ENCODE data around the gene PFKFB4.

DNA sequence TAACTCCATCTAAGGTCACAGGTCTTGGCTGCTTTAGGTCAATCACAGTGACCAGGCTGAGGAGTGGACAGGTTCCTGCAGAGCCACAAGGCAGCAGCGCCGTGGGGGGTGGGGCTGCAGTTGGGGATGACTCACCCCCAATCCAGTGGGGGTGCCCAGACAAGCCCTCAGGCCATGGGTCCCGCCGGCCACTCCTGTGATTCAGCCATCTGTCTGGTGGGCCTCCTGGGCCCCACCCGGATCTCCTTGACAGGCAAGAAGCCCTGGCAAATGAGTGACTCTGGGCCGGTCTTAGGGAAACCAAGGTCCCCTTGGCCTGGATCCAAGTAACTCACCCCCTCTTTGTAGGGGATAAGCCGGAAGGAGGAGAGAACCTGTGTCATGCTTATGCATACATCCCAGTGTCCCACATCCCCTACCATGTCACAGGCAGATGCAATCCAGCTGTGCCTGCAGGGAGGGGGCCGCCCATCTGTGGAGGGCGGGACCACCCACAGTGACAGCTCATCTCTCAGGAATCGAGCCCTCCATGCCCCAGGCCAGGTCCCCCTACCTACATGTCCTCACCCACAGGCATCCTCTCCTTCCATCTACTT lies 39.0 kb upstream of the PFKFB4 start:
- TF ChIP-seq POLR2AphosphoS5 (IDR thresholded peaks at IDR 0.05; ENCODE audit: low read depth), result no peak
- TF ChIP-seq, protein P1, sequence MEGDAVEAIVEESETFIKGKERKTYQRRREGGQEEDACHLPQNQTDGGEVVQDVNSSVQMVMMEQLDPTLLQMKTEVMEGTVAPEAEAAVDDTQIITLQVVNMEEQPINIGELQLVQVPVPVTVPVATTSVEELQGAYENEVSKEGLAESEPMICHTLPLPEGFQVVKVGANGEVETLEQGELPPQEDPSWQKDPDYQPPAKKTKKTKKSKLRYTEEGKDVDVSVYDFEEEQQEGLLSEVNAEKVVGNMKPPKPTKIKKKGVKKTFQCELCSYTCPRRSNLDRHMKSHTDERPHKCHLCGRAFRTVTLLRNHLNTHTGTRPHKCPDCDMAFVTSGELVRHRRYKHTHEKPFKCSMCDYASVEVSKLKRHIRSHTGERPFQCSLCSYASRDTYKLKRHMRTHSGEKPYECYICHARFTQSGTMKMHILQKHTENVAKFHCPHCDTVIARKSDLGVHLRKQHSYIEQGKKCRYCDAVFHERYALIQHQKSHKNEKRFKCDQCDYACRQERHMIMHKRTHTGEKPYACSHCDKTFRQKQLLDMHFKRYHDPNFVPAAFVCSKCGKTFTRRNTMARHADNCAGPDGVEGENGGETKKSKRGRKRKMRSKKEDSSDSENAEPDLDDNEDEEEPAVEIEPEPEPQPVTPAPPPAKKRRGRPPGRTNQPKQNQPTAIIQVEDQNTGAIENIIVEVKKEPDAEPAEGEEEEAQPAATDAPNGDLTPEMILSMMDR (IDR thresholded peaks at IDR 0.05; ENCODE audit: insufficient read depth, low read length), result no peak
- TF ChIP-seq, protein P2, sequence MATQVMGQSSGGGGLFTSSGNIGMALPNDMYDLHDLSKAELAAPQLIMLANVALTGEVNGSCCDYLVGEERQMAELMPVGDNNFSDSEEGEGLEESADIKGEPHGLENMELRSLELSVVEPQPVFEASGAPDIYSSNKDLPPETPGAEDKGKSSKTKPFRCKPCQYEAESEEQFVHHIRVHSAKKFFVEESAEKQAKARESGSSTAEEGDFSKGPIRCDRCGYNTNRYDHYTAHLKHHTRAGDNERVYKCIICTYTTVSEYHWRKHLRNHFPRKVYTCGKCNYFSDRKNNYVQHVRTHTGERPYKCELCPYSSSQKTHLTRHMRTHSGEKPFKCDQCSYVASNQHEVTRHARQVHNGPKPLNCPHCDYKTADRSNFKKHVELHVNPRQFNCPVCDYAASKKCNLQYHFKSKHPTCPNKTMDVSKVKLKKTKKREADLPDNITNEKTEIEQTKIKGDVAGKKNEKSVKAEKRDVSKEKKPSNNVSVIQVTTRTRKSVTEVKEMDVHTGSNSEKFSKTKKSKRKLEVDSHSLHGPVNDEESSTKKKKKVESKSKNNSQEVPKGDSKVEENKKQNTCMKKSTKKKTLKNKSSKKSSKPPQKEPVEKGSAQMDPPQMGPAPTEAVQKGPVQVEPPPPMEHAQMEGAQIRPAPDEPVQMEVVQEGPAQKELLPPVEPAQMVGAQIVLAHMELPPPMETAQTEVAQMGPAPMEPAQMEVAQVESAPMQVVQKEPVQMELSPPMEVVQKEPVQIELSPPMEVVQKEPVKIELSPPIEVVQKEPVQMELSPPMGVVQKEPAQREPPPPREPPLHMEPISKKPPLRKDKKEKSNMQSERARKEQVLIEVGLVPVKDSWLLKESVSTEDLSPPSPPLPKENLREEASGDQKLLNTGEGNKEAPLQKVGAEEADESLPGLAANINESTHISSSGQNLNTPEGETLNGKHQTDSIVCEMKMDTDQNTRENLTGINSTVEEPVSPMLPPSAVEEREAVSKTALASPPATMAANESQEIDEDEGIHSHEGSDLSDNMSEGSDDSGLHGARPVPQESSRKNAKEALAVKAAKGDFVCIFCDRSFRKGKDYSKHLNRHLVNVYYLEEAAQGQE (IDR thresholded peaks at IDR 0.05; ENCODE audit: insufficient replicate concordance, low read depth), result no peak
- TF ChIP-seq GABPA (IDR thresholded peaks at IDR 0.05; ENCODE audit: low read depth), result no peak
